Activated T-cell treated with anti-CD3 and anti-CD28 coated beads, Interleukin-2, amount 50 U/mL, for 72 hours (primary cell): Measurements from ENCODE around the gene GTF2IRD1. TPM values are rescaled to one million over a fixed set of nuclear protein-coding genes. Genes with fewer than 3 reads are reported as not detected.
"Not testable (repeated sequence)": the region's sequence is repeated elsewhere in the genome, so short reads cannot be mapped to it uniquely, and the experiment has no call there.

Source experiments
- ATAC-seq, 2 donors: fragments of 150-1000 bp; cut with Tn5 transposase; replicated peaks in 1 of 2; 2 replicates each; pipeline ENCODE4 v1.10.0; 2021; ENCODE audit warnings: moderate library complexity in 2 of 2, mild to moderate bottlenecking in 1 of 2
- DNase-seq, 2 donors: peaks; one replicate each; pipeline ENCODE4 v3.0.0; 2021 to 2022; ENCODE audit warnings: mixed read lengths in 1 of 2
- H3K27ac Mint-ChIP-seq: one replicate; pipeline ENCODE4 v1.8.0; 2022; ENCODE audit warnings: mild to moderate bottlenecking, moderate library complexity, mixed read lengths
- H3K27me3 Mint-ChIP-seq: one replicate; pipeline ENCODE4 v1.8.0; 2022; ENCODE audit warnings: low read depth, mixed read lengths
- H3K36me3 Mint-ChIP-seq, 2 donors: one replicate each; pipeline ENCODE4 v1.8.0; 2022; ENCODE audit warnings: mixed read lengths in 2 of 2, mild to moderate bottlenecking in 1 of 2; ENCODE audit not compliant: insufficient read depth in 2 of 2
- H3K4me1 Mint-ChIP-seq: one replicate; pipeline ENCODE4 v1.8.0; 2022; ENCODE audit warnings: low read depth, mixed read lengths
- H3K4me3 Mint-ChIP-seq, 2 donors: one replicate each; pipeline ENCODE4 v1.8.0; 2022; ENCODE audit warnings: mild to moderate bottlenecking in 2 of 2, mixed read lengths in 2 of 2, moderate library complexity in 2 of 2
- H3K9me3 Mint-ChIP-seq, 2 donors: one replicate each; pipeline ENCODE4 v1.8.0; 2022; ENCODE audit warnings: mixed read lengths in 2 of 2
- total RNA-seq, 2 donors: library from RNA; stranded (reverse); gene quantifications; one replicate each; pipeline ENCODE4 v1.2.3, GENCODE V29; 2022

The GTF2IRD1 gene
- total RNA-seq, 2 donors from 2014 or later = 3.1 to 4.6 TPM

- Mint-ChIP-seq H3K27ac (no peak overlapping the region), H3K9me3 (no peaks in the 10 kb centered on the region), H3K4me3 (no peak overlapping the region), H3K27me3 (peaks cover 14% of the 10 kb centered on the region), H3K4me1 (peaks cover 5% of the 10 kb centered on the region), H3K36me3 (no peaks in the 10 kb centered on the region)
- ATAC-seq = no peak
- DNase-seq = no peak
Measured at GRCh38 chr7:74480861-74481417, 27.2 kb downstream of the GTF2IRD1 start.

GRCh38 chr7:74481458-74482196 is 27.9 kb downstream of the GTF2IRD1 start:
- Mint-ChIP-seq H3K27ac (no peak overlapping the region), H3K27me3 (peaks cover 14% of the 10 kb centered on the region), H3K9me3 (no peaks in the 10 kb centered on the region), H3K4me1 (peaks cover 5% of the 10 kb centered on the region), H3K4me3 (no peak overlapping the region), H3K36me3 (no peaks in the 10 kb centered on the region)
- no peak for ATAC-seq
- no peak for DNase-seq

- Mint-ChIP-seq H3K4me1 (peaks cover 5% of the 10 kb centered on the region), H3K4me3 (no peak overlapping the region), H3K36me3 (no peaks in the 10 kb centered on the region), H3K27ac (no peak overlapping the region), H3K9me3 (no peaks in the 10 kb centered on the region), H3K27me3 (peaks cover 14% of the 10 kb centered on the region)
- DNase-seq (no peak), ATAC-seq (no peak)
Measured at GRCh38 chr7:74482197-74482467, 28.4 kb downstream of the GTF2IRD1 start.

- Mint-ChIP-seq H3K4me3 (no peak overlapping the region), H3K36me3 (no peaks in the 10 kb centered on the region), H3K27ac (no peak overlapping the region), H3K27me3 (peaks cover 14% of the 10 kb centered on the region), H3K4me1 (peaks cover 4% of the 10 kb centered on the region), H3K9me3 (no peaks in the 10 kb centered on the region)
- ATAC-seq = no peak
- DNase-seq = no peak
Measured at GRCh38 chr7:74482629-74483401, 29.1 kb downstream of the GTF2IRD1 start.

GRCh38 chr7:74483402-74484336 is 30.0 kb downstream of the GTF2IRD1 start:
- no peaks in the 10 kb centered on the region for H3K36me3 Mint-ChIP-seq
- no peaks in the 10 kb centered on the region for H3K9me3 Mint-ChIP-seq
- H3K4me1 Mint-ChIP-seq = no peaks in the 10 kb centered on the region
- no peak for DNase-seq
- H3K4me3 Mint-ChIP-seq = no peak overlapping the region
- no peak overlapping the region for H3K27ac Mint-ChIP-seq
- peaks cover 14% of the 10 kb centered on the region for H3K27me3 Mint-ChIP-seq
- ATAC-seq = no peak

- H3K4me3 Mint-ChIP-seq = no peak overlapping the region
- ATAC-seq (no peak), DNase-seq (no peak)
- peaks cover 14% of the 10 kb centered on the region for H3K27me3 Mint-ChIP-seq
- H3K27ac Mint-ChIP-seq = no peak overlapping the region
- no peaks in the 10 kb centered on the region for H3K36me3 Mint-ChIP-seq
- H3K9me3 Mint-ChIP-seq = no peaks in the 10 kb centered on the region
- no peaks in the 10 kb centered on the region for H3K4me1 Mint-ChIP-seq
Measured at GRCh38 chr7:74485611-74486010, 31.9 kb downstream of the GTF2IRD1 start.

GRCh38 chr7:74488518-74489030 is 34.9 kb downstream of the GTF2IRD1 start:
- H3K4me1 Mint-ChIP-seq, H3K4me3 Mint-ChIP-seq, H3K27ac Mint-ChIP-seq, H3K36me3 Mint-ChIP-seq, ATAC-seq, H3K9me3 Mint-ChIP-seq, DNase-seq, H3K27me3 Mint-ChIP-seq: not testable (repeated sequence)

GRCh38 chr7:74489997-74490945 is 36.6 kb downstream of the GTF2IRD1 start:
- Mint-ChIP-seq H3K9me3 (peaks cover 0 to 2% of the 10 kb centered on the region in 2 donors), H3K4me1 (no peaks in the 10 kb centered on the region), H3K4me3 (no peak overlapping the region), H3K27me3 (no peaks in the 10 kb centered on the region), H3K27ac (no peak overlapping the region), H3K36me3 (no peaks in the 10 kb centered on the region)
- no peak for DNase-seq
- no peak for ATAC-seq

GRCh38 chr7:74491490-74491889 is 37.8 kb downstream of the GTF2IRD1 start:
- not testable (repeated sequence) for H3K4me3 Mint-ChIP-seq, H3K9me3 Mint-ChIP-seq, DNase-seq, H3K4me1 Mint-ChIP-seq, ATAC-seq, H3K27me3 Mint-ChIP-seq, H3K36me3 Mint-ChIP-seq, H3K27ac Mint-ChIP-seq

- H3K4me3 Mint-ChIP-seq = no peak overlapping the region
- H3K27me3 Mint-ChIP-seq = no peaks in the 10 kb centered on the region
- peaks cover 2 to 7% of the 10 kb centered on the region in 2 donors for H3K9me3 Mint-ChIP-seq
- ATAC-seq (no peak), DNase-seq (no peak)
- H3K4me1 Mint-ChIP-seq = no peaks in the 10 kb centered on the region
- H3K36me3 Mint-ChIP-seq = no peaks in the 10 kb centered on the region
- H3K27ac Mint-ChIP-seq = no peak overlapping the region
Measured at GRCh38 chr7:74493295-74493694, 39.6 kb downstream of the GTF2IRD1 start.

GRCh38 chr7:74494076-74494548 is 40.4 kb downstream of the GTF2IRD1 start:
- Mint-ChIP-seq H3K9me3 (peaks cover 2 to 7% of the 10 kb centered on the region in 2 donors), H3K27me3 (no peaks in the 10 kb centered on the region), H3K27ac (no peak overlapping the region), H3K36me3 (no peaks in the 10 kb centered on the region), H3K4me1 (no peaks in the 10 kb centered on the region), H3K4me3 (no peak overlapping the region)
- DNase-seq (no peak), ATAC-seq (no peak)
